HepG2 (cell line): ENCODE results near the gene CDYL. TPM values are rescaled to one million over a fixed set of nuclear protein-coding genes. Genes with fewer than 3 reads are reported as not detected.

Experiments
- ATAC-seq: fragments of 200-7000 bp; cut with Tn5 transposase; 3 replicates; pipeline ENCODE4 v1.9.1; 2020; ENCODE audit warnings: mild to moderate bottlenecking, moderate library complexity
- BruUV-seq: library from RNA; stranded (reverse); fragments of 400-500 nt; replicated peaks from 2 replicates; lab custom pipeline; 2021; lab: Mats Ljungman, UMichigan
- CTCF ChIA-PET: fragments of 300-600 bp; formaldehyde crosslinking; extraction: SDS; loops from one replicate; lab custom pipeline; 2021; ENCODE audit warnings: low total read pairs, inconsistent platforms, low intra/inter-chr PET ratio; lab: Yijun Ruan, JAX
- POLR2A ChIA-PET: fragments of 350-600 bp; sonication (Branson Sonifier 250); formaldehyde crosslinking; loops from one replicate; lab custom pipeline; 2020; ENCODE audit warnings: antibody characterized with exemption, inconsistent platforms; lab: Yijun Ruan, JAX
- DNase-seq: peaks from one replicate; pipeline ENCODE4 v3.0.0-alpha.2; 2015; ENCODE audit warnings: low spot score
- FAIRE-seq: peaks from 3 replicates; lab custom pipeline; 2011; peaks lifted over from hg19 to GRCh38; lab: Jason Lieb, UNC
- H2AFZ ChIP-seq: one replicate; pipeline ENCODE4 v1.6.1; 2011; ENCODE audit warnings: low read length, inconsistent platforms
- H3K27ac ChIP-seq: fragments of 300-600 bp; 3 replicates; pipeline ENCODE4 v1.8.0; 2011; ENCODE audit warnings: mixed run types, mild to moderate bottlenecking, mixed read lengths, low read length, inconsistent platforms; ENCODE audit not compliant: insufficient read depth; ENCODE audit errors: extremely low read length
- H3K27me3 ChIP-seq, 2 experiments: fragments of 200-600 bp in 1 of 2; 2 replicates in 1 of 2; 3 replicates in 1 of 2; pipeline versions ENCODE4 v1.6.0 to v1.8.0; 2011; ENCODE audit warnings: low read length in 2 of 2, mild to moderate bottlenecking in 2 of 2, moderate library complexity in 2 of 2, inconsistent platforms in 1 of 2; ENCODE audit not compliant: insufficient read depth in 2 of 2, control insufficient read depth in 1 of 2
- H3K36me3 ChIP-seq, 2 experiments: fragments of 200-600 bp in 1 of 2; replicated peaks in 1 of 2; 2 replicates in 1 of 2; 3 replicates in 1 of 2; pipeline versions ENCODE4 v1.5.1 to v1.8.0; 2011; ENCODE audit warnings: low read length in 2 of 2, inconsistent platforms in 1 of 2; ENCODE audit not compliant: insufficient read depth in 2 of 2, control insufficient read depth in 1 of 2
- H3K4me1 ChIP-seq: 2 replicates; pipeline ENCODE4 v1.5.1; 2012; ENCODE audit warnings: low read length, inconsistent platforms; ENCODE audit not compliant: insufficient read depth
- H3K4me2 ChIP-seq: 2 replicates; pipeline ENCODE4 v1.6.0; 2011; ENCODE audit warnings: low read depth, low read length, inconsistent platforms
- H3K4me3 ChIP-seq, 3 experiments: fragments of 200-600 bp in 1 of 3; sonication (generic), shearing (Covaris generic) in 1 of 3; replicated peaks in 1 of 3; 2 replicates each; pipeline ENCODE4 v1.5.1; 2011 to 2016; ENCODE audit warnings: low read length in 3 of 3, inconsistent platforms in 2 of 3, low read depth in 2 of 3, mild to moderate bottlenecking in 2 of 3, control low read depth in 1 of 3, mixed read lengths in 1 of 3; ENCODE audit not compliant: insufficient read depth in 1 of 3
- H3K79me2 ChIP-seq: one replicate; pipeline ENCODE4 v1.6.1; 2011; ENCODE audit warnings: low read length, inconsistent platforms; ENCODE audit not compliant: insufficient read depth
- H3K9ac ChIP-seq: 2 replicates; pipeline ENCODE4 v1.6.0; 2011; ENCODE audit warnings: mild to moderate bottlenecking, low read depth, low read length, inconsistent platforms; ENCODE audit not compliant: insufficient read depth
- H3K9me3 ChIP-seq: 2 replicates; pipeline ENCODE4 v1.5.1; 2012; ENCODE audit warnings: mild to moderate bottlenecking, low read length
- H4K20me1 ChIP-seq: 2 replicates; pipeline ENCODE4 v1.6.0; 2011; ENCODE audit warnings: inconsistent platforms, mild to moderate bottlenecking, low read length, moderate library complexity; ENCODE audit not compliant: insufficient read depth
- AKAP8 ChIP-seq: sonication (generic); formaldehyde crosslinking; IDR thresholded peaks from 2 replicates; pipeline ENCODE4 v1.5.1; 2020; ENCODE audit warnings: mild to moderate bottlenecking, missing genetic modification reagents
- HDAC1 ChIP-seq: sonication (generic); formaldehyde crosslinking; IDR thresholded peaks from 2 replicates; pipeline ENCODE4 v1.5.1; 2020; ENCODE audit warnings: mild to moderate bottlenecking, missing genetic modification reagents
- HMG20B ChIP-seq: conservative IDR thresholded peaks from 2 replicates; pipeline ENCODE4 v1.6.1; 2016; ENCODE audit warnings: missing genetic modification reagents, missing compliant biosample characterization
- IRF9 ChIP-seq: sonication (generic); formaldehyde crosslinking; IDR thresholded peaks from 2 replicates; pipeline ENCODE4 v1.8.0; 2022; ENCODE audit warnings: missing genetic modification reagents, mild to moderate bottlenecking, borderline replicate concordance
- RARA ChIP-seq: IDR thresholded peaks from 2 replicates; pipeline ENCODE4 v1.6.1; 2016; ENCODE audit warnings: missing genetic modification reagents, missing compliant biosample characterization
- RFX5 ChIP-seq: IDR thresholded peaks from 2 replicates; pipeline ENCODE4 v1.6.1; 2011; ENCODE audit warnings: low read depth, low read length, improper control_type of control experiment
- SMARCE1 ChIP-seq: fragments of 450-650 bp; IDR thresholded peaks from 2 replicates; pipeline ENCODE4 v1.6.1; 2017; ENCODE audit warnings: borderline replicate concordance
- TOE1 ChIP-seq: sonication (generic); formaldehyde crosslinking; IDR thresholded peaks from 2 replicates; pipeline ENCODE4 v1.4.0; 2020; ENCODE audit warnings: mild to moderate bottlenecking, missing genetic modification reagents
- UBTF ChIP-seq: sonication (generic); formaldehyde crosslinking; IDR thresholded peaks from 2 replicates; pipeline ENCODE4 v1.4.0; 2020; ENCODE audit warnings: mild to moderate bottlenecking, missing genetic modification reagents
- ZKSCAN8 ChIP-seq: IDR thresholded peaks from 2 replicates; pipeline ENCODE4 v1.6.1; 2016; ENCODE audit warnings: borderline replicate concordance, missing genetic modification reagents, missing compliant biosample characterization
- ZNF160 ChIP-seq: sonication (generic); formaldehyde crosslinking; IDR thresholded peaks from 2 replicates; pipeline ENCODE4 v1.8.0; 2022; ENCODE audit warnings: mild to moderate bottlenecking, inconsistent platforms, missing genetic modification reagents
- ZNF354B ChIP-seq: sonication (generic); formaldehyde crosslinking; IDR thresholded peaks from 2 replicates; pipeline ENCODE4 v1.8.0; 2022; ENCODE audit warnings: mild to moderate bottlenecking, missing genetic modification reagents
- ZNF414 ChIP-seq: sonication (generic); formaldehyde crosslinking; IDR thresholded peaks from 2 replicates; pipeline ENCODE4 v1.5.0; 2020; ENCODE audit warnings: missing genetic modification reagents
- ZNF441 ChIP-seq: sonication (generic); formaldehyde crosslinking; IDR thresholded peaks from 2 replicates; pipeline ENCODE4 v1.7.0; 2021; ENCODE audit warnings: missing genetic modification reagents, borderline replicate concordance
- ZNF496 ChIP-seq: sonication (generic); formaldehyde crosslinking; IDR thresholded peaks from 2 replicates; pipeline ENCODE4 v1.8.1; 2023; ENCODE audit warnings: mild to moderate bottlenecking, moderate library complexity, missing genetic modification reagents; ENCODE audit not compliant: insufficient replicate concordance
- ZNF546 ChIP-seq: sonication (generic); formaldehyde crosslinking; conservative IDR thresholded peaks from 2 replicates; pipeline ENCODE4 v1.8.1; 2023; ENCODE audit warnings: mild to moderate bottlenecking, missing genetic modification reagents
- ZNF580 ChIP-seq: IDR thresholded peaks from 2 replicates; pipeline ENCODE4 v1.6.1; 2016; ENCODE audit warnings: low read depth, borderline replicate concordance
- ZNF614 ChIP-seq: IDR thresholded peaks from 2 replicates; pipeline ENCODE4 v1.6.1; 2018; ENCODE audit warnings: missing biosample characterization, missing genetic modification reagents, inconsistent platforms, borderline replicate concordance
- ZNF672 ChIP-seq: sonication (generic); formaldehyde crosslinking; IDR thresholded peaks from 2 replicates; pipeline ENCODE4 v1.8.1; 2022; ENCODE audit warnings: missing genetic modification reagents
- ZNF737 ChIP-seq: sonication (generic); formaldehyde crosslinking; IDR thresholded peaks from 2 replicates; pipeline ENCODE4 v1.5.0; 2020; ENCODE audit warnings: missing genetic modification reagents, mild to moderate bottlenecking, borderline replicate concordance
- WGBS: methylation state at CpG from one replicate; pipeline ENCODE4 v1.1.6; 2017; ENCODE audit warnings: low lambda C conversion rate; 5-methylcytosine and 5-hydroxymethylcytosine counted together
- in situ Hi-C: cut with HindIII; loops from 2 replicates; pipeline ENCODE4 v1.10.0; 2017; ENCODE audit warnings: low pct_unique_long_range_greater_than_20kb; ENCODE audit not compliant: extremely low pct_ligation_motif_present
- intact Hi-C: fragments of 100-400 bp; cut with micrococcal nuclease; formaldehyde crosslinking; loops from one replicate; pipeline ENCODE4 v1.10.0; 2022; ENCODE audit not compliant: unreplicated experiment
- polyA plus RNA-seq, 8 experiments: library from polyadenylated mRNA; depleted of rRNA in 3 of 8; stranded (reverse) in 7 of 8; unstranded in 1 of 8; fragments of >200 nt; fragmentation: Illumina TruSeq in 4 of 8; extraction: Trizol in 4 of 8; gene quantifications; 2 replicates each; pipeline versions ENCODE4 v1.2.1 to v1.2.3, GENCODE V29; 2011 to 2016; ENCODE audit warnings: low read depth in 4 of 8, missing spikeins in 1 of 8, mixed read lengths in 1 of 8; ENCODE audit not compliant: insufficient read depth in 1 of 8
- total RNA-seq, 5 experiments: library from RNA; depleted of rRNA; stranded (reverse); fragments of >200 nt; fragmentation: Illumina TruSeq; extraction: Trizol; gene quantifications; 2 replicates each; pipeline ENCODE4 v1.2.3, GENCODE V29; 2016; ENCODE audit warnings: low read depth in 1 of 5

Gene CDYL
- total and polyA plus RNA-seq, 2 of the 13 experiments (the other 11 are each of a cell fraction or from before 2014, with no cell fraction given), result 22.8 to 105 TPM

- 5% methylated on average over 44 of the region's 47 CpGs for WGBS
- DNase-seq (no peak), FAIRE-seq (no peak), ATAC-seq (peak; percentile 33)
- CTCF ChIA-PET, result no interaction called here
- Histone ChIP-seq H3K4me2 (peak overlapping the region; percentile 95), H3K4me3 (peak overlapping the region; percentile 44 to 82 (median 67)), H3K79me2 (peaks cover 29% of the 10 kb centered on the region), H3K9ac (peak overlapping the region; percentile 36; the same call in 1 of the 2 replicates), H3K9me3 (peaks cover 15% of the 10 kb centered on the region), H3K36me3 (no peaks in the 10 kb centered on the region), H4K20me1 (no peaks in the 10 kb centered on the region; the same call in 1 of the 2 replicates), H3K27ac (no peak overlapping the region), H2AFZ (peak overlapping the region; percentile 65), H3K4me1 (peaks cover 34% of the 10 kb centered on the region), H3K27me3 (peaks cover 0 to 52% of the 10 kb centered on the region in 2 experiments; a peak in 4 of 5 replicates)
- BruUV-seq, result no TSS peak
- in situ Hi-C loops (no loop called here), intact Hi-C loops (loop anchor here (5.0 kb wide), 1 partner anchor 128 kb away; no protein-coding TSS in a partner anchor)
- POLR2A ChIA-PET, result interaction anchor here (1.8 to 2.5 kb wide), 2 partner anchors 24 to 127 kb away, joined by 5 to 7 read pairs; no protein-coding TSS in a partner anchor
- TF ChIP-seq ZNF354B (CRISPR knock-in tag), result no peak
- no peak for TF ChIP-seq ZNF737 (CRISPR knock-in tag)
- TF ChIP-seq ZNF614, result no peak
- TF ChIP-seq ZNF546 (CRISPR knock-in tag), result no peak
- TF ChIP-seq UBTF (CRISPR knock-in tag), result no peak
- no peak for TF ChIP-seq ZNF441 (CRISPR knock-in tag)
- TF ChIP-seq TOE1 (CRISPR knock-in tag), result no peak
- no peak for TF ChIP-seq HMG20B
- no peak for TF ChIP-seq ZNF580
- TF ChIP-seq RARA, result no peak
- no peak for TF ChIP-seq RFX5
- TF ChIP-seq ZNF414 (CRISPR knock-in tag), result no peak
- TF ChIP-seq IRF9, result 0 out of 2 replicates have a peak, but pooled peaks have one; percentile 15
- 0 out of 2 replicates have a peak, but pooled peaks have one; percentile 44 for TF ChIP-seq HDAC1
- no peak for TF ChIP-seq ZNF672 (CRISPR knock-in tag)
- TF ChIP-seq ZNF160 (CRISPR knock-in tag), result no peak
- no peak for TF ChIP-seq ZKSCAN8 (CRISPR knock-in tag)
- TF ChIP-seq AKAP8 (CRISPR knock-in tag), result no peak
- no peak for TF ChIP-seq SMARCE1
- no peak for TF ChIP-seq ZNF496 (CRISPR knock-in tag)
Observed at GRCh38 chr6:4774715-4775493, 1.3 kb upstream of the CDYL start.
